Keratinocyte (primary cell): ENCODE measurements around the gene MCM3AP. TPM values are rescaled to one million over a fixed set of nuclear protein-coding genes. Genes with fewer than 3 reads are reported as not detected.

Experiments used
- DNase-seq: peaks from one replicate; pipeline ENCODE4 v3.0.0-alpha.2; 2011; ENCODE audit warnings: low read depth, missing footprints, low spot score
- FAIRE-seq: peaks from 2 replicates; lab custom pipeline; 2011; peaks lifted over from hg19 to GRCh38; lab: Jason Lieb, UNC
- H2AFZ ChIP-seq: 2 replicates; pipeline ENCODE4 v1.6.0; 2012; ENCODE audit warnings: low read length, control low read depth, inconsistent platforms; ENCODE audit not compliant: control insufficient read depth
- H3K27ac ChIP-seq: 2 replicates; pipeline ENCODE4 v1.5.1; 2011; ENCODE audit warnings: low read length; ENCODE audit not compliant: control insufficient read depth, insufficient read depth
- H3K27me3 ChIP-seq: 3 replicates; pipeline ENCODE4 v1.6.0; 2011; ENCODE audit warnings: low read length; ENCODE audit not compliant: control insufficient read depth, insufficient read depth; ENCODE audit errors: extremely low read depth
- H3K36me3 ChIP-seq, 2 experiments: 2 replicates in 1 of 2; 3 replicates in 1 of 2; pipeline ENCODE4 v1.5.1; 2011; ENCODE audit warnings: low read length in 2 of 2, mild to moderate bottlenecking in 1 of 2; ENCODE audit not compliant: control insufficient read depth in 2 of 2, insufficient read depth in 2 of 2; ENCODE audit errors: extremely low read depth in 1 of 2
- H3K4me1 ChIP-seq: 3 replicates; pipeline ENCODE4 v1.5.1; 2011; ENCODE audit warnings: low read length; ENCODE audit not compliant: control insufficient read depth, insufficient read depth; ENCODE audit errors: extremely low read depth
- H3K4me2 ChIP-seq: 3 replicates; pipeline ENCODE4 v1.6.0; 2011; ENCODE audit warnings: low read depth, low read length; ENCODE audit not compliant: control insufficient read depth, insufficient read depth; ENCODE audit errors: extremely low read depth
- H3K4me3 ChIP-seq, 3 experiments: fragments of 200-600 bp in 1 of 3; sonication (generic) in 1 of 3; 2 replicates in 2 of 3; 3 replicates in 1 of 3; pipeline ENCODE4 v1.5.1; 2011 to 2016; ENCODE audit warnings: low read length in 3 of 3, mild to moderate bottlenecking in 3 of 3, control low read depth in 2 of 3, inconsistent platforms in 1 of 3, low read depth in 1 of 3, mixed read lengths in 1 of 3, mixed run types in 1 of 3, moderate library complexity in 1 of 3; ENCODE audit not compliant: control insufficient read depth in 2 of 3, insufficient read depth in 2 of 3; ENCODE audit errors: extremely low read depth in 1 of 3
- H3K79me2 ChIP-seq: 2 replicates; pipeline ENCODE4 v1.6.0; 2012; ENCODE audit warnings: low read length; ENCODE audit not compliant: control insufficient read depth, insufficient read depth
- H3K9ac ChIP-seq: 3 replicates; pipeline ENCODE4 v1.6.0; 2011; ENCODE audit warnings: low read length; ENCODE audit not compliant: control insufficient read depth, insufficient read depth; ENCODE audit errors: extremely low read depth
- H3K9me1 ChIP-seq: 3 replicates; pipeline ENCODE4 v1.6.0; 2011; ENCODE audit warnings: low read length; ENCODE audit not compliant: control insufficient read depth, insufficient read depth; ENCODE audit errors: extremely low read depth
- H3K9me3 ChIP-seq: 2 replicates; pipeline ENCODE4 v1.5.1; 2012; ENCODE audit warnings: low read depth, low read length; ENCODE audit not compliant: control insufficient read depth
- H4K20me1 ChIP-seq: 3 replicates; pipeline ENCODE4 v1.6.0; 2011; ENCODE audit warnings: low read length; ENCODE audit not compliant: control insufficient read depth, insufficient read depth; ENCODE audit errors: extremely low read depth
- CTCF ChIP-seq, 3 experiments: IDR thresholded peaks in 1 of 3; conservative IDR thresholded peaks in 1 of 3; optimal IDR thresholded peaks in 1 of 3; 2 replicates in 2 of 3; 3 replicates in 1 of 3; pipeline versions ENCODE3 to v1.5.1; 2011; ENCODE audit warnings: low read length in 3 of 3, mild to moderate bottlenecking in 3 of 3, moderate library complexity in 2 of 3, control low read depth in 1 of 3, inconsistent platforms in 1 of 3; ENCODE audit not compliant: insufficient read depth in 2 of 3; ENCODE audit errors: extremely low read depth in 1 of 3
- EZH2 ChIP-seq: IDR thresholded peaks from one replicate; pipeline ENCODE4 v1.6.1; 2012; ENCODE audit warnings: inconsistent platforms, mild to moderate bottlenecking, low read length, moderate library complexity
- dilution Hi-C: fragments of 300-500 bp; cut with MboI; formaldehyde crosslinking; loops from one replicate; pipeline ENCODE4 v1.7.0; 2020; ENCODE audit warnings: low sequenced_read_pairs; ENCODE audit not compliant: extremely low pct_ligation_motif_present
- polyA plus RNA-seq, 5 experiments: library from polyadenylated mRNA; depleted of rRNA in 3 of 5; stranded (reverse) in 3 of 5; stranded (forward) in 1 of 5; unstranded in 1 of 5; fragments of >200 nt; gene quantifications; 1 replicate in 1 of 5; 2 replicates in 3 of 5; 3 replicates in 1 of 5; pipeline versions ENCODE4 v1.2.1 to v1.2.3, GENCODE V29; 2011 to 2012; ENCODE audit warnings: missing spikeins in 2 of 5, low read depth in 1 of 5, low replicate concordance in 1 of 5

Gene MCM3AP
- polyA plus RNA-seq, 1 donor (not counting 4 experiments of a cell fraction or from before 2014, with no cell fraction given) = 34.3 TPM

GRCh38 chr21:46289655-46290179, 4.3 kb upstream of the MCM3AP start:
- FAIRE-seq (no peak), DNase-seq (no peak)
- no peak for TF ChIP-seq CTCF (optimal IDR thresholded peaks at IDR 0.05 in 1 of 3, IDR thresholded peaks at IDR 0.05 in 1 of 3, conservative IDR thresholded peaks at IDR 0.05 in 1 of 3; ENCODE audit: extremely low read depth in 1 of 3, insufficient read depth in 2 of 3, low read length in 3 of 3)
- TF ChIP-seq EZH2 = no peak
- no peak overlapping the region for H3K4me2 ChIP-seq
- no peak overlapping the region for H2AFZ ChIP-seq
- H3K27ac ChIP-seq = no peak overlapping the region
- H3K9me1 ChIP-seq = no peaks in the 10 kb centered on the region
- H4K20me1 ChIP-seq = no peaks in the 10 kb centered on the region
- no peaks in the 10 kb centered on the region for H3K9me3 ChIP-seq
- H3K27me3 ChIP-seq = no peaks in the 10 kb centered on the region
- no peak overlapping the region for H3K4me3 ChIP-seq
- H3K36me3 ChIP-seq = peaks cover 3 to 7% of the 10 kb centered on the region in 2 experiments
- H3K79me2 ChIP-seq = peaks cover 14% of the 10 kb centered on the region
- dilution Hi-C loops = no loop called here
- H3K4me1 ChIP-seq = peaks cover 7% of the 10 kb centered on the region
- H3K9ac ChIP-seq = no peak overlapping the region

DNA sequence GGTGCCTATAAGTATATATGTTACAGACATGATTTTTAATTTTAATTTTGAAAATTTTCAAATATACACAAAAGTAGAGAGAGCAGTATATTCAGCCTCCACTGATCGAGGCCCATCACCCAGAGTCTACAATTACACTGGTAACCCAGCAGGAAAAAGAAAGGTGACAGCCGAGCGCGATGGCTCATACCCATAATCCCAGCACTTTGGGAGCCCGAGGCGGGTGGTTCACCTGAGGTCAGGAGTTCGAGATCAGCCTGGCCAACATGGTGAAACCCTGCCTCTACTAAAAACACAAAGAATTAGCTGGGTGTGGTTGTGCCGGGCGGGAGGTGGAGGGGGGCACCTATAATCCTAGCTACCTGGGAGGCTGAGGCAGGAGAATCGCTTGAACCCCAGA, 2.1 kb upstream of the MCM3AP start:
- Histone ChIP-seq H2AFZ (no peak overlapping the region), H3K36me3 (peaks cover 9 to 15% of the 10 kb centered on the region in 2 experiments), H3K79me2 (peaks cover 35% of the 10 kb centered on the region), H3K9me1 (no peaks in the 10 kb centered on the region), H3K4me2 (peak overlapping the region; percentile 75), H4K20me1 (no peaks in the 10 kb centered on the region), H3K27ac (no peak overlapping the region), H3K4me3 (no peak overlapping the region), H3K9ac (peak overlapping the region; percentile 89), H3K4me1 (peaks cover 21% of the 10 kb centered on the region), H3K9me3 (no peaks in the 10 kb centered on the region), H3K27me3 (no peaks in the 10 kb centered on the region)
- no peak for TF ChIP-seq CTCF (optimal IDR thresholded peaks at IDR 0.05 in 1 of 3, IDR thresholded peaks at IDR 0.05 in 1 of 3, conservative IDR thresholded peaks at IDR 0.05 in 1 of 3; ENCODE audit: extremely low read depth in 1 of 3, insufficient read depth in 2 of 3, low read length in 3 of 3)
- no peak for TF ChIP-seq EZH2
- dilution Hi-C loops = no loop called here
- DNase-seq (no peak), FAIRE-seq (no peak)
